Thymus (tissue), 11 donors: ENCODE data around the gene PRDM16. TPM values are rescaled to one million over a fixed set of nuclear protein-coding genes. Genes with fewer than 3 reads are reported as not detected.

Experiments used
- DNase-seq, 9 donors: peaks; one replicate each; pipeline ENCODE4 v3.0.0-alpha.2; 2013; ENCODE audit warnings: low spot score in 9 of 9, low read depth in 6 of 9, missing footprints in 1 of 9
- H3K27ac ChIP-seq, 2 donors: one replicate each; pipeline ENCODE4 v1.5.1; 2013; ENCODE audit warnings: control low read depth in 1 of 2, low read depth in 1 of 2, low read length in 1 of 2, mild to moderate bottlenecking in 1 of 2, moderate library complexity in 1 of 2
- H3K27me3 ChIP-seq, 2 donors: one replicate each; pipeline ENCODE4 v1.5.1; 2013; ENCODE audit warnings: low read length in 1 of 2; ENCODE audit not compliant: control insufficient read depth in 2 of 2, insufficient read depth in 1 of 2
- H3K36me3 ChIP-seq, 2 donors: one replicate each; pipeline ENCODE4 v1.5.1; 2013; ENCODE audit warnings: low read length in 1 of 2, mild to moderate bottlenecking in 1 of 2, moderate library complexity in 1 of 2; ENCODE audit not compliant: control insufficient read depth in 2 of 2, insufficient read depth in 2 of 2
- H3K4me1 ChIP-seq, 2 donors: one replicate each; pipeline ENCODE4 v1.5.1; 2013; ENCODE audit warnings: low read length in 2 of 2; ENCODE audit not compliant: control insufficient read depth in 2 of 2, insufficient read depth in 2 of 2
- H3K4me3 ChIP-seq, 2 donors: one replicate each; pipeline ENCODE4 v1.5.1; 2013; ENCODE audit warnings: low read length in 2 of 2, control low read depth in 1 of 2, mild to moderate bottlenecking in 1 of 2
- H3K9me3 ChIP-seq, 2 donors: one replicate each; pipeline ENCODE4 v1.5.1; 2013; ENCODE audit warnings: low read length in 1 of 2, mild to moderate bottlenecking in 1 of 2; ENCODE audit not compliant: control insufficient read depth in 2 of 2, insufficient read depth in 1 of 2
- WGBS: extraction: QIAGEN DNeasy Blood & Tissue Kit; methylation state at CpG from one replicate; pipeline ENCODE4 v1.1.7; 2013; 5-methylcytosine and 5-hydroxymethylcytosine counted together
- polyA plus RNA-seq: library from polyadenylated mRNA; stranded (reverse); fragments of 200-250 nt; gene quantifications from one replicate; pipeline ENCODE4 v1.2.3, GENCODE V29; 2013
- total RNA-seq: library from RNA; stranded (reverse); fragments of 120-200 nt; gene quantifications from one replicate; pipeline ENCODE4 v1.2.4, GENCODE V29; 2013
- donor health status: healthy.

Gene PRDM16
- total and polyA plus RNA-seq, 2 donors: 0.09 to 0.55 TPM

DNA sequence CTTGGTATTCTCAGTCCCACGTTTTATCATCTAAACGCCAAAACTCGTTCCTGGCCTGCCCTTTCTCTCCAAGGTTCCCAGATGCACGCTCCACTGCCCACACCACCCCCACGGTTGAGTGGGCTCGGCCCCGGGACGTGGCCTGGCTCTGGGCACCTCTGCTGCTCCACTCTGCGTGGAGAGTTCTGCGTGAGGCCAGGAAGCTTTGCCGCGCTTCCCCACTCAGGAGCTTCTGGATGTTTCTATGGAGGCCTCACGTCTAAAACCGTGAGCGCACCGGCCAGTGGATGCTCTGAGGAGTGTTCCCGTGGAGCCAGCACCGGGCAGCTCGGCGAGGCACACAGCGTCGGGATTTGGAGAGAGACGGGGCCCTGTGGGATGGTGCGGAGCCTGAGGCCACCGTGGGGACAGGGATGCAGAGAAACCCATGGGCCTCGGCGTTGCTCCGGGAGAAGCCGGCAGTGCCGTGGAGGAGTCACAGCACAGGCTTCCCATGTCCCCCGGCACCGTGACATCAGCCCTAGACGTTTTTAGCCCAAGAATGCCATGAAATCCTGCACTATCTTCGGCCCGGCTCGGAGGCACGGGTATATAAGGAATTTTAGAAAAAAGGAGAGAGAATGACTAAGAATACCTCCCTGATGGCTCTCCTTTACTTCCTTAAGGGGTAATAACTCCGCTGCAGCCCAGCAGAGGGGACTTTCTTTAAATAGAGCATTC, 125.9 kb downstream of the PRDM16 start:
- no peak for DNase-seq
- Histone ChIP-seq H3K27ac (no peak overlapping the region), H3K4me3 (no peak overlapping the region), H3K9me3 (peaks cover 0 to 7% of the 10 kb centered on the region in 2 donors), H3K36me3 (no peaks in the 10 kb centered on the region), H3K4me1 (no peaks in the 10 kb centered on the region), H3K27me3 (no peaks in the 10 kb centered on the region)
- WGBS: 95% methylated on average over 38 of the region's 38 CpGs

DNA sequence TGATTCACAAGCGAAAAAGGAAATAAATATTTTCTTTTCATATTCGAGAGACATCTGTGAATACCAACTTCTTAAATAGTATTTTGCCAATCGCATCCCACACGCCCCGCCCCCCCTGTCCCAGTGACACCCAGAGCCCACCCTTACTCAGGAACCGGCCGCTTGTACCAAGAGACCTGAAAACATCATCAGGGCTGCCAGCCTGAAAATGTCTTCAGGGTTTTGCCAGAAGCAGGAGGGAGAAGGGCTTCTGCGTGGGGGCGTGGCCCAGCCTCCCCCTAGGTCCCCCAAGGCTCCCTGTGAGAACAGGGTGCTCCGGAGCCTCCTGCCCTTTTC, 126.4 kb downstream of the PRDM16 start:
- Histone ChIP-seq H3K36me3 (no peaks in the 10 kb centered on the region), H3K4me3 (no peak overlapping the region), H3K4me1 (no peaks in the 10 kb centered on the region), H3K27ac (no peak overlapping the region), H3K27me3 (no peaks in the 10 kb centered on the region), H3K9me3 (peaks cover 0 to 7% of the 10 kb centered on the region in 2 donors)
- no peak for DNase-seq
- WGBS: 92% methylated on average over 10 of the region's 10 CpGs

DNA sequence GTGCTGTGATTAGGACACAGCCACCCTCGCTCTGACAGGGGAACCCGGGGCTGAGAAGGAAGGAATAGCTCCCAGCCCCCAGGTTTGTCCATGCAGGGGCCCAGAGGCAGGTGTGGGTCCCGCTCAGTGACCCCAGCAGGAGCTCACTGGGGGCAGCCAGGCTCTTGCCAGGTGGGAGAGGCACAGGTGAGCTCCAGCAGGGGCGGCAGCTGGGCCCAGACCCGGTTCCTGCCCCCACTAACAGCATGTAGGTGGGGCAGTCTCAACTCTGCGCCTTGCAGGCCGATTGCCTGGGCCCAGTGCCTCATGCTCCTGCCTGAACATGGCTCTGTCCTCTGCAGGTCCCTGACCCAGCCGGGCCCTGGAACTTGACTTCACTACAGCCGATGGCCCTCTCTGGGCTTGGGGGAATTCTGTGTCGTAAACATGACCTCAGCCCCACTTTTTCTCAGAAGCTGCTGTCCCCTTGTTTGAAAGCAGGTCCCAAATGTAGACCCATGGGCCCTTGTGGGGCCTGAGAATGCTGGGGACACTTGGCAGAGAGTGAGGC, 127.0 kb downstream of the PRDM16 start:
- Histone ChIP-seq H3K36me3 (no peaks in the 10 kb centered on the region), H3K27me3 (no peaks in the 10 kb centered on the region), H3K9me3 (peaks cover 0 to 7% of the 10 kb centered on the region in 2 donors), H3K4me1 (no peaks in the 10 kb centered on the region), H3K4me3 (no peak overlapping the region), H3K27ac (no peak overlapping the region)
- no peak for DNase-seq
- WGBS: 88% methylated on average over 10 of the region's 10 CpGs

DNA sequence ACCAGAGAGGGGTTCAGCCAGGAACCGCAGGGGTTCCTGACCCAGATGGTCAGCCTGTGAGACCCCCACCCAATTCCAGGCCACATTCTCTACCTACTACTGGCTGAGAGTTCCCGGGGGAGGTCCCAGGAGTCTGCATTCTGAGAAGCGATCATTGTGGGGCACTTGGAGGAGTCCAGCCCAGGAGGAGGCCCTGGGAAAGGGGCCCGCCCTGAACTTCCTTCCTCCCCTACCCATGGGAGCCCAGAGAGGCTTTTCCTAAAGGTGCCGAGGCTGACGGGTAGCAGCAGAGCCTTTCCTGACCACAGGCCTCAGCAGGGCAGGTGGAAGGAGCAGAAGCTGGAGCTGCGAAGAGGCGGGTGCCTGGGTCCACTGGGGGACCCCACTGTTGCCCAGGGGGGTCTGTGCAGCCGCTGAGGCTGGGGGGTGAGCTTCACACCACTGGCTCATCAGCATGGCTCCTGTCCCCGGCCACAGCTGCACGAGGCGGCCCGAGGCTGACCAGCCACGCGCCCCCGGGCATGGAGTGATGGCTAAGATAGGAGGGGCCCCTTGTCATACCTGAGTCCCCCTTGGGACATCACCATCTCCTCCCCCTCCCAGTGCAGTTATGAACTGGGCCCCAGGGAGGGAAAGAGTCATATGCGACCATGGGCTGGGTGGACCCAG, 127.7 kb downstream of the PRDM16 start:
- 76% methylated on average over 17 of the region's 17 CpGs for WGBS
- DNase-seq: no peak
- H3K4me3 ChIP-seq: no peak overlapping the region
- H3K9me3 ChIP-seq: peaks cover 0 to 2% of the 10 kb centered on the region in 2 donors
- H3K36me3 ChIP-seq: no peaks in the 10 kb centered on the region
- no peak overlapping the region for H3K27ac ChIP-seq
- no peaks in the 10 kb centered on the region for H3K4me1 ChIP-seq
- H3K27me3 ChIP-seq: no peaks in the 10 kb centered on the region

DNA sequence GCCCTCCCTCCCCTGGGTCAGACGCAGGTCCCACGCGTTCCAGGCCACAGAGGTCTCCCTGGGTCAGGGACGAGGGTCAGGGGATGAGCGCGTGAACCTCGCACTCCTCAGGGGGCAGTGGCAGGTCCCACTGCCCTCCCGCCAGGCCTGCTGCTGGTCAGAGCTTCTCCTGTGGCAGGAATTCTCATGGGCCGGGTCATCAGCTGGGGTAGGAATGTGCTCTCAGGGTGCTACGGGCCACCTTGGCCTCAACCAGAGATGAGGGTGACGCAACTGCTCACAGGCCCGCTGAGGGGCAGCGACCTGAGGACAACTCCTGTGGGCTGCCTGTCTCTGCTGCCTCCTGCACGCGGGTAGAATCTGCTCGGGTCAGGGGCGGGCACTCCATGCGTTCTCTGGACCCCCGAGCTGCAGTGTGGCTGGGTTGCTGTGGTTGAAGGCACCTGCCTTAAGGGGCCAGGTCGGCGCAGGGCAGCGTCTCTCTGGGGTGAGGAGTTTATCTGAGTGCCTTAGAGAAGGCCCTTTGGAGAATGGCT, 128.8 kb downstream of the PRDM16 start:
- no peaks in the 10 kb centered on the region for H3K9me3 ChIP-seq
- 94% methylated on average over 22 of the region's 22 CpGs for WGBS

DNA sequence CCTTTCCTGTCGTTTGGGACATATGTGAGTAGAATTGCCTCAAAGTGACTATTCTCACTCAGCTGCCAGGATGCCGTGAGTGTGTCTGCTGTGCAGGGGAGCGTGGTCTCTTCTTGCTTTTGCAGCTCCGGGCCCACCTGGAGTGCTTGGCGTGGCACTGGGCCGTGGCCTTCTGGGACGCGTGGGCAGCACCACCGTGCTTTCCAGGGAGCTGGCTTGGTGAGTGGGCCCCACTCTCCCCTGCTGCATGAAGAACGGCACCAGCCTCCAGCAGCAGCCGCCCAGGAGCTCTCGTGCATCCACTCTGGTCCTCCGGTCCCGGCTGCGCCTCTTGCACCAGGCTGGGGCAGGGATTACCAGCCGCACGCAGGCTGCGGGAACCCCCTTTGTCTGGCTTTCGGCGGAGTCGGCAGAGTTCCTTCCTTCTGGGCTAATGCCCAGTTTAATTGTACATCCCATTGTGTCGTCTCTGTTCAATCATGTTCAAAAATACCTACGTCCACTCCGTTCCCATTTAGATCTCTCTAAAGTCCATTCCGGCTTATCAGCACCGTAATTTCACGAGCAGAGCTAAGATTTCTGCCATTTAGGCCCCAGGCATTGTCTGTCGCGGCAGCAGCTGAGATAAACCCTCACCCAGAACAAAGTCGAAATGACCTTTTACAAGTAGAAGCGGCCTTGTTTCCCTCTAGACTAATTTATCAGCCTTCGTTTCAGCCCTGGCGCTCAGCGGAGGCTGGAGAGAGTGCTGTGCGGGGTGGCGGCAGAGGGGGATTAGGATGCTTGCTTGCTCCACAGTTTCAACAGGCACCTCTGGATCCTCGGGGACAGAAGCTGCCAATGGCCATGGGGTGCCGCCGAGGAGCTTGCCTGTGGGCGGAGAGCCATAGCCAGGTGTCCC, 129.6 kb downstream of the PRDM16 start:
- Histone ChIP-seq H3K9me3 (no peaks in the 10 kb centered on the region), H3K27me3 (no peaks in the 10 kb centered on the region), H3K27ac (no peak overlapping the region), H3K4me1 (no peaks in the 10 kb centered on the region), H3K4me3 (no peak overlapping the region), H3K36me3 (no peaks in the 10 kb centered on the region)
- no peak for DNase-seq
- WGBS: 94% methylated on average over 40 of the region's 40 CpGs

More for the DNA sequence above, 128.8 kb downstream of the PRDM16 start:
- H3K4me1 ChIP-seq: no peaks in the 10 kb centered on the region
- no peaks in the 10 kb centered on the region for H3K27me3 ChIP-seq
- H3K36me3 ChIP-seq: no peaks in the 10 kb centered on the region
- DNase-seq: no peak
- H3K27ac ChIP-seq: no peak overlapping the region
- H3K4me3 ChIP-seq: no peak overlapping the region

DNA sequence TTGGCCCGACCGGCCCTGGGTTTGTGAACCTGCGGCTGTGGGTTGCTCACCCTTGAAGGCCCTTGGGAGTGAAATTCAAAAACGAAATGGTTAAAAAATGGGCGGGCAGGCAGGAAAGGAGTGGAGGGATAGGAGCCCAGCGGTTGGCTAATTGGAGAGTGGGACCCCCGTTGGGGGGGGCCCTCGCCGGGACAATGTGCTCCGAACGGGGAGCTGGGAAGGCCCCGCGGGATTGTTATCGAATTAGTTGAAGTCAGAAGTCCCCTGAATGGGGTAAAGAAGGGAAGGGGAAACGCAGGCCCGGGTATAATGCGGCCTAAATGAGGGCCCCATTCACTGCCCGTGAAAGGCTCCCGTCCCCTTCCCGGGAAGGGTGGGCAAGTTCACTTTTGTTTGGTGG, 135.7 kb downstream of the PRDM16 start:
- Histone ChIP-seq H3K36me3 (no peaks in the 10 kb centered on the region), H3K4me3 (no peak overlapping the region), H3K9me3 (no peaks in the 10 kb centered on the region), H3K27ac (no peak overlapping the region), H3K4me1 (no peaks in the 10 kb centered on the region), H3K27me3 (peaks cover 0 to 3% of the 10 kb centered on the region in 2 donors)
- WGBS: 83% methylated on average over 20 of the region's 20 CpGs
- DNase-seq: no peak

DNA sequence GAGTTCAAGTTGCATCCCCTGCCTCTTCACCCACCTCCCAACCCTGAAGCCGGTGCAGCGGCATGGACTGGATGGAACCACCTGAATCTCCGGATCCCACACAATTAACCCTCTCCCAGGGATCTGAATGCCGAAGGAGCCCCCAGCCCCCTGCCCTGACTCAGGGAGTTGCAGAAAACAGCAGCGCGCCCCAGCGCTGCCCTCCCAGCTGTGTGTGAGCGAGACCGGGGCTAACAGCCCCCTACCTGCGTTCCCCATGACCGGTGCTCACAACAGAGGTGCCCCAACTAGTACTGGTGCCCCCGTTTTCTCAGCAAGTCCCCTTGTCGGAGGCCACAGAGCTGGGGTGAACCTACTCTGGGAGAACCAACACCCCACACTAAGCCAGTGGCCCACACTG, 136.8 kb downstream of the PRDM16 start:
- H3K4me3 ChIP-seq: no peak overlapping the region
- H3K27me3 ChIP-seq: peaks cover 0 to 3% of the 10 kb centered on the region in 2 donors
- no peaks in the 10 kb centered on the region for H3K9me3 ChIP-seq
- H3K4me1 ChIP-seq: no peaks in the 10 kb centered on the region
- no peak overlapping the region for H3K27ac ChIP-seq
- no peaks in the 10 kb centered on the region for H3K36me3 ChIP-seq
- DNase-seq: no peak
- 97% methylated on average over 13 of the region's 13 CpGs for WGBS
